ENCODE data around the gene CCDC102B.

Gene CCDC102B

GRCh38 chr18:69035756-69036155, 237.9 kb downstream of the CCDC102B start:
- no peaks in the 10 kb centered on the region for H3K9me3 ChIP-seq (ENCODE audit: control extremely low read depth in 1 of 5, control insufficient read depth in 4 of 5, insufficient read depth in 2 of 5, low read depth in 1 of 5, low read length in 4 of 5)
- no peak for DNase-seq
- CTCF ChIA-PET: no interaction called here
- no peak overlapping the region for H3K27ac ChIP-seq (ENCODE audit: insufficient read depth in 1 of 2, low read depth in 1 of 2, low read length in 2 of 2, poor library complexity in 1 of 2, severe bottlenecking in 2 of 2)
- POLR2A ChIA-PET: no interaction called here
- 100% methylated on average over 1 of the region's 1 CpG for WGBS (ENCODE audit: insufficient coverage)
- no peaks in the 10 kb centered on the region for H3K36me3 ChIP-seq (ENCODE audit: control insufficient read depth in 4 of 4, insufficient read depth in 4 of 4, low read length in 3 of 4)
- no peaks in the 10 kb centered on the region for H3K4me1 ChIP-seq (ENCODE audit: control extremely low read depth in 1 of 4, control insufficient read depth in 4 of 4, insufficient read depth in 4 of 4, low read length in 3 of 4)
- H3K27me3 ChIP-seq (replicated peaks in 2 of 5; ENCODE audit: control insufficient read depth in 4 of 5, insufficient read depth in 5 of 5, low read length in 4 of 5): no peaks in the 10 kb centered on the region
- no peak overlapping the region for H3K4me3 ChIP-seq (ENCODE audit: control insufficient read depth in 1 of 7, extremely low read depth in 1 of 7, insufficient read depth in 4 of 7, low read depth in 2 of 7, low read length in 6 of 7)

- no peak for DNase-seq
- POLR2A ChIA-PET: no interaction called here
- Histone ChIP-seq H3K27me3 (replicated peaks in 2 of 5; ENCODE audit: control insufficient read depth in 4 of 5, insufficient read depth in 5 of 5, low read length in 4 of 5) (no peaks in the 10 kb centered on the region), H3K9me3 (ENCODE audit: control extremely low read depth in 1 of 5, control insufficient read depth in 4 of 5, insufficient read depth in 2 of 5, low read depth in 1 of 5, low read length in 4 of 5) (no peaks in the 10 kb centered on the region), H3K4me1 (ENCODE audit: control extremely low read depth in 1 of 4, control insufficient read depth in 4 of 4, insufficient read depth in 4 of 4, low read length in 3 of 4) (no peaks in the 10 kb centered on the region), H3K27ac (ENCODE audit: insufficient read depth in 1 of 2, low read depth in 1 of 2, low read length in 2 of 2, poor library complexity in 1 of 2, severe bottlenecking in 2 of 2) (no peak overlapping the region), H3K4me3 (ENCODE audit: control insufficient read depth in 1 of 7, extremely low read depth in 1 of 7, insufficient read depth in 4 of 7, low read depth in 2 of 7, low read length in 6 of 7) (no peak overlapping the region), H3K36me3 (ENCODE audit: control insufficient read depth in 4 of 4, insufficient read depth in 4 of 4, low read length in 3 of 4) (no peaks in the 10 kb centered on the region)
- CTCF ChIA-PET: no interaction called here
- WGBS (ENCODE audit: insufficient coverage): no CpG with 5 or more reads among the region's 1 CpG
These were observed 246.3 kb downstream of the CCDC102B start for GRCh38 chr18:69044215-69044614.

GRCh38 chr18:69064063-69064462, 266.2 kb downstream of the CCDC102B start:
- H3K9me3 ChIP-seq (ENCODE audit: control extremely low read depth in 1 of 5, control insufficient read depth in 4 of 5, insufficient read depth in 2 of 5, low read depth in 1 of 5, low read length in 4 of 5): peaks cover 0 to 2% (median 0%) of the 10 kb centered on the region in 5 experiments
- no peaks in the 10 kb centered on the region for H3K36me3 ChIP-seq (ENCODE audit: control insufficient read depth in 4 of 4, insufficient read depth in 4 of 4, low read length in 3 of 4)
- DNase-seq: no peak
- H3K4me3 ChIP-seq (ENCODE audit: control insufficient read depth in 1 of 7, extremely low read depth in 1 of 7, insufficient read depth in 4 of 7, low read depth in 2 of 7, low read length in 6 of 7): no peak overlapping the region
- no peaks in the 10 kb centered on the region for H3K4me1 ChIP-seq (ENCODE audit: control extremely low read depth in 1 of 4, control insufficient read depth in 4 of 4, insufficient read depth in 4 of 4, low read length in 3 of 4)
- no peaks in the 10 kb centered on the region for H3K27me3 ChIP-seq (replicated peaks in 2 of 5; ENCODE audit: control insufficient read depth in 4 of 5, insufficient read depth in 5 of 5, low read length in 4 of 5)
- H3K27ac ChIP-seq (ENCODE audit: insufficient read depth in 1 of 2, low read depth in 1 of 2, low read length in 2 of 2, poor library complexity in 1 of 2, severe bottlenecking in 2 of 2): no peak overlapping the region
- ChIA-PET POLR2A (no interaction called here), CTCF (no interaction called here)
- WGBS (ENCODE audit: insufficient coverage): no CpG with 5 or more reads among the region's 4 CpGs

GRCh38 chr18:69067048-69067447, 269.2 kb downstream of the CCDC102B start:
- CTCF ChIA-PET: no interaction called here
- WGBS (ENCODE audit: insufficient coverage): no CpG with 5 or more reads among the region's 1 CpG
- H3K4me3 ChIP-seq (ENCODE audit: control insufficient read depth in 1 of 7, extremely low read depth in 1 of 7, insufficient read depth in 4 of 7, low read depth in 2 of 7, low read length in 6 of 7): no peak overlapping the region

DNA sequence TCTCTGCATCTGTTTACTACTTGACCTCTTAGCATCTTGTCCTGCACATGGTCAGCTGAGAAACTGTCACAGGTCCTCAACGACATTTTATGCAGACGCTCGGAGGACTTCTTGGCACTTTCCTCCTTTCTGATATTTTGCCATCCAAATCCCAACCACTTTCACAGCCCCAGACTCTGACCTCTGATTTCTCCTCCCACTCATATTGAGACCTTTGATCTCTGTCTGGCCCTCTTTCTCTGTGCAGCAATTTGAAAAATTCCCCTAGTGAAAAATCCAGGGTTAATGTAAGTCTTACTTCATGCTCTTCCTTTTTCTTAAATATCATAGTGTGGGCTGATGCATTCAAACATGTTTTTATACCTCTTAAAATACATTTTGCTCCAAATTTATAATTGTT, 273.8 kb downstream of the CCDC102B start:
- ChIA-PET POLR2A (no interaction called here), CTCF (no interaction called here)
- H3K4me1 ChIP-seq (ENCODE audit: control extremely low read depth in 1 of 4, control insufficient read depth in 4 of 4, insufficient read depth in 4 of 4, low read length in 3 of 4): no peaks in the 10 kb centered on the region
- H3K4me3 ChIP-seq (ENCODE audit: control insufficient read depth in 1 of 7, extremely low read depth in 1 of 7, insufficient read depth in 4 of 7, low read depth in 2 of 7, low read length in 6 of 7): no peak overlapping the region
- H3K9me3 ChIP-seq (ENCODE audit: control extremely low read depth in 1 of 5, control insufficient read depth in 4 of 5, insufficient read depth in 2 of 5, low read depth in 1 of 5, low read length in 4 of 5): no peaks in the 10 kb centered on the region
- no peaks in the 10 kb centered on the region for H3K36me3 ChIP-seq (ENCODE audit: control insufficient read depth in 4 of 4, insufficient read depth in 4 of 4, low read length in 3 of 4)
- no peak overlapping the region for H3K27ac ChIP-seq (ENCODE audit: insufficient read depth in 1 of 2, low read depth in 1 of 2, low read length in 2 of 2, poor library complexity in 1 of 2, severe bottlenecking in 2 of 2)
- no peak for DNase-seq
- 96% methylated on average over 3 of the region's 3 CpGs for WGBS (ENCODE audit: insufficient coverage)
- no peaks in the 10 kb centered on the region for H3K27me3 ChIP-seq (replicated peaks in 2 of 5; ENCODE audit: control insufficient read depth in 4 of 5, insufficient read depth in 5 of 5, low read length in 4 of 5)

More at GRCh38 chr18:69067048-69067447, 269.2 kb downstream of the CCDC102B start:
- no peaks in the 10 kb centered on the region for H3K4me1 ChIP-seq (ENCODE audit: control extremely low read depth in 1 of 4, control insufficient read depth in 4 of 4, insufficient read depth in 4 of 4, low read length in 3 of 4)
- H3K36me3 ChIP-seq (ENCODE audit: control insufficient read depth in 4 of 4, insufficient read depth in 4 of 4, low read length in 3 of 4): no peaks in the 10 kb centered on the region
- H3K27ac ChIP-seq (ENCODE audit: insufficient read depth in 1 of 2, low read depth in 1 of 2, low read length in 2 of 2, poor library complexity in 1 of 2, severe bottlenecking in 2 of 2): no peak overlapping the region
- no peak for DNase-seq
- H3K27me3 ChIP-seq (replicated peaks in 2 of 5; ENCODE audit: control insufficient read depth in 4 of 5, insufficient read depth in 5 of 5, low read length in 4 of 5): no peaks in the 10 kb centered on the region
- POLR2A ChIA-PET: no interaction called here
- no peaks in the 10 kb centered on the region for H3K9me3 ChIP-seq (ENCODE audit: control extremely low read depth in 1 of 5, control insufficient read depth in 4 of 5, insufficient read depth in 2 of 5, low read depth in 1 of 5, low read length in 4 of 5)

DNA sequence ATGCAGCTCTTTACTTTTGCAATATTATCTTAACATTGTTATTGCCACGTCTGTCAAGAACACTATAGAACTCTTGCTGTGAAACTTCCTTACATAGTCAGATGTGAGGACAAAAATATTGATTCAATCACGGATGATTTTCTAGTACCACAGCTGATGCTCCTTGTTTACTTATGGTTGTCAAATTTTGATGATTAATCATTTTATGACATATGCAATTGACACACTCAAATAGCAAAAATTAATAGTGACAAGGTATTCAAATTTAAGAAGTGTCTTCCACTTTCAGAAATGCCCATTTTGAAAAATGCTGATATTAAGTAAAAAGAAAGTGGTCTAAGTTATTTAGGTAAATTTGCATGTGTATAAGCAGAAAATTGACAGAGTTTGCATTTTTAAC, 284.0 kb downstream of the CCDC102B start:
- no peaks in the 10 kb centered on the region for H3K9me3 ChIP-seq (ENCODE audit: control extremely low read depth in 1 of 5, control insufficient read depth in 4 of 5, insufficient read depth in 2 of 5, low read depth in 1 of 5, low read length in 4 of 5)
- no peak overlapping the region for H3K27ac ChIP-seq (ENCODE audit: insufficient read depth in 1 of 2, low read depth in 1 of 2, low read length in 2 of 2, poor library complexity in 1 of 2, severe bottlenecking in 2 of 2)
- no CpG with 5 or more reads among the region's 2 CpGs for WGBS (ENCODE audit: insufficient coverage)
- H3K27me3 ChIP-seq (replicated peaks in 2 of 5; ENCODE audit: control insufficient read depth in 4 of 5, insufficient read depth in 5 of 5, low read length in 4 of 5): no peaks in the 10 kb centered on the region
- no peak for DNase-seq
- no peak overlapping the region for H3K4me3 ChIP-seq (ENCODE audit: control insufficient read depth in 1 of 7, extremely low read depth in 1 of 7, insufficient read depth in 4 of 7, low read depth in 2 of 7, low read length in 6 of 7)
- H3K4me1 ChIP-seq (ENCODE audit: control extremely low read depth in 1 of 4, control insufficient read depth in 4 of 4, insufficient read depth in 4 of 4, low read length in 3 of 4): no peaks in the 10 kb centered on the region
- ChIA-PET CTCF (no interaction called here), POLR2A (no interaction called here)
- no peaks in the 10 kb centered on the region for H3K36me3 ChIP-seq (ENCODE audit: control insufficient read depth in 4 of 4, insufficient read depth in 4 of 4, low read length in 3 of 4)

DNA sequence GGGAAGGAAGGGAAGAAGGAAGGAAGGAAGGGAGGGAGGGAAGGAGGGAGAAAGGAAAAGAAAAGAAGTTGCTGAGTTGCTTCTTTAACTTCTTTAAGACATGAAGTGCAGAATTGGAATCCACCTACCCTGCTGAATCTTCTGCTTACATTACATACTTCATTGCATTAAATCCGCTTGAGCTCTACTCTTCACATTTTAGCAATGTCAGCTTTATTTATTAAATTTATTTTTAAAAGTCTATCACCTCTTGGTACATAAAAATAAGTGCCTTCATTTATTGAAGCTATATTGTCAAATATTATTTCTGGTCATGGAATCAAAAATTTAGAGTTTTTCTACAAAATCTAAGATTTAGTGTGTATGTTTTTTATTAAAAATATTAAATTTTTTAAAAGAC, 284.6 kb downstream of the CCDC102B start:
- Histone ChIP-seq H3K27me3 (replicated peaks in 2 of 5; ENCODE audit: control insufficient read depth in 4 of 5, insufficient read depth in 5 of 5, low read length in 4 of 5) (no peaks in the 10 kb centered on the region), H3K27ac (ENCODE audit: insufficient read depth in 1 of 2, low read depth in 1 of 2, low read length in 2 of 2, poor library complexity in 1 of 2, severe bottlenecking in 2 of 2) (no peak overlapping the region), H3K9me3 (ENCODE audit: control extremely low read depth in 1 of 5, control insufficient read depth in 4 of 5, insufficient read depth in 2 of 5, low read depth in 1 of 5, low read length in 4 of 5) (no peaks in the 10 kb centered on the region), H3K4me1 (ENCODE audit: control extremely low read depth in 1 of 4, control insufficient read depth in 4 of 4, insufficient read depth in 4 of 4, low read length in 3 of 4) (no peaks in the 10 kb centered on the region), H3K4me3 (ENCODE audit: control insufficient read depth in 1 of 7, extremely low read depth in 1 of 7, insufficient read depth in 4 of 7, low read depth in 2 of 7, low read length in 6 of 7) (no peak overlapping the region), H3K36me3 (ENCODE audit: control insufficient read depth in 4 of 4, insufficient read depth in 4 of 4, low read length in 3 of 4) (no peaks in the 10 kb centered on the region)
- no peak for DNase-seq
- CTCF ChIA-PET: no interaction called here
- no CpG with 5 or more reads among the region's 1 CpG for WGBS (ENCODE audit: insufficient coverage)
- POLR2A ChIA-PET: no interaction called here

GRCh38 chr18:69085951-69086350, 288.1 kb downstream of the CCDC102B start:
- DNase-seq: no peak
- Histone ChIP-seq H3K27me3 (replicated peaks in 2 of 5; ENCODE audit: control insufficient read depth in 4 of 5, insufficient read depth in 5 of 5, low read length in 4 of 5) (no peaks in the 10 kb centered on the region), H3K9me3 (ENCODE audit: control extremely low read depth in 1 of 5, control insufficient read depth in 4 of 5, insufficient read depth in 2 of 5, low read depth in 1 of 5, low read length in 4 of 5) (no peaks in the 10 kb centered on the region), H3K4me1 (ENCODE audit: control extremely low read depth in 1 of 4, control insufficient read depth in 4 of 4, insufficient read depth in 4 of 4, low read length in 3 of 4) (no peaks in the 10 kb centered on the region), H3K36me3 (ENCODE audit: control insufficient read depth in 4 of 4, insufficient read depth in 4 of 4, low read length in 3 of 4) (no peaks in the 10 kb centered on the region), H3K4me3 (ENCODE audit: control insufficient read depth in 1 of 7, extremely low read depth in 1 of 7, insufficient read depth in 4 of 7, low read depth in 2 of 7, low read length in 6 of 7) (no peak overlapping the region), H3K27ac (ENCODE audit: insufficient read depth in 1 of 2, low read depth in 1 of 2, low read length in 2 of 2, poor library complexity in 1 of 2, severe bottlenecking in 2 of 2) (no peak overlapping the region)
- WGBS (ENCODE audit: insufficient coverage): 90% methylated on average over 2 of the region's 5 CpGs
- ChIA-PET POLR2A (no interaction called here), CTCF (no interaction called here)

All from common myeloid progenitor, CD34-positive (primary cell).